ENCODE results near the gene RPLP2.

DNA sequence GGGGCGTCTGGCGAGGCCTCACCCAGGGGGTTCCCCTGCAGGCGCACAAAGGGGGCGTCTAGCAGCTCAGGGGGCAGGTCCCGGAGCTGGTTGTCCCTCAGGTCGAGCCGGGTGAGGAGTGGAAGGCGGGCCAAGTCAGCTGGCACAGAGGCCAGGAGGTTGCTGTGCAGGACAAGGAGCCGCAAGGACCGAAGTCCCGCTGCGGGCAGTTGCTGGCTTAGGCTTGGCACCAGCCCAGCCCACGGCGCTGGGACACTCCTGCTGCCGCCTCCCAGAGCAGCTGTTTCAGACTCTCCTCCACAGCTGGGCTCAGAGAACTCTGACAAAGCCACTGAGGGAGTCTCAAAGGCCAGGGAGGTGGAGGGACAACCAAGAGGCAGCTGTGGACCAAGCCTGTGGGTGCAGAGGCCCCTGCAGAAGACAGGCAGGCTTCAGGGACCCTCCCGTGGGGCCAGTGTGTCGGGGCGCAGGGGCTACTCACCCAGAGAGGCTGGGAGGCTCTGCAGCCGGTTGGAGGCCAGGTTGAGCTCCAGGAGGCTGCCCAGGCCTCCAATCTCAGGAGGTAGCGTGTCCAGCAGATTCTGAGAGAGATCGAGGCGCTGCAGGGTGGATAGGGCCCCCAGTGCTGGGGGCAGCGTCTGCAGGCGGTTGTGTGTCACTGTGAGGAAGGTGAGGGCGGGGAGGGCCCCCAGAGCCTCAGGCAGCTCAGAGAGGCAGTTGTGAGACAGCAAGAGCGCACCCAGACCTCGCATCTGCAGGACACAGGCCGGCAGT, 6.9 kb upstream of the RPLP2 start:
- TF ChIP-seq, protein P1, sequence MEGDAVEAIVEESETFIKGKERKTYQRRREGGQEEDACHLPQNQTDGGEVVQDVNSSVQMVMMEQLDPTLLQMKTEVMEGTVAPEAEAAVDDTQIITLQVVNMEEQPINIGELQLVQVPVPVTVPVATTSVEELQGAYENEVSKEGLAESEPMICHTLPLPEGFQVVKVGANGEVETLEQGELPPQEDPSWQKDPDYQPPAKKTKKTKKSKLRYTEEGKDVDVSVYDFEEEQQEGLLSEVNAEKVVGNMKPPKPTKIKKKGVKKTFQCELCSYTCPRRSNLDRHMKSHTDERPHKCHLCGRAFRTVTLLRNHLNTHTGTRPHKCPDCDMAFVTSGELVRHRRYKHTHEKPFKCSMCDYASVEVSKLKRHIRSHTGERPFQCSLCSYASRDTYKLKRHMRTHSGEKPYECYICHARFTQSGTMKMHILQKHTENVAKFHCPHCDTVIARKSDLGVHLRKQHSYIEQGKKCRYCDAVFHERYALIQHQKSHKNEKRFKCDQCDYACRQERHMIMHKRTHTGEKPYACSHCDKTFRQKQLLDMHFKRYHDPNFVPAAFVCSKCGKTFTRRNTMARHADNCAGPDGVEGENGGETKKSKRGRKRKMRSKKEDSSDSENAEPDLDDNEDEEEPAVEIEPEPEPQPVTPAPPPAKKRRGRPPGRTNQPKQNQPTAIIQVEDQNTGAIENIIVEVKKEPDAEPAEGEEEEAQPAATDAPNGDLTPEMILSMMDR (IDR thresholded peaks at IDR 0.05): no peak
- no peak for TF ChIP-seq POLR2A (IDR thresholded peaks at IDR 0.05)
